GM20000 (cell line): ENCODE data around the gene HMGXB4.

ENCODE experiments used
- DNase-seq: peaks from one replicate; pipeline ENCODE4 v3.0.0; 2012; ENCODE audit warnings: low spot score
- CTCF ChIP-seq: IDR thresholded peaks from 2 replicates; pipeline ENCODE4 v1.5.1; 2012; ENCODE audit warnings: mild to moderate bottlenecking, control low read depth; ENCODE audit errors: extremely low read depth, missing control alignments

The HMGXB4 gene

GRCh38 chr22:35257002-35257320 lies 332 bp upstream of the HMGXB4 start:
- TF ChIP-seq CTCF = no peak
- DNase-seq = peak; percentile 14

GRCh38 chr22:35258191-35258988 lies 1.1 kb downstream of the HMGXB4 start:
- no peak for DNase-seq
- TF ChIP-seq CTCF = no peak

- TF ChIP-seq CTCF = no peak
- DNase-seq = no peak
Measured at GRCh38 chr22:35264986-35265385, 7.7 kb downstream of the HMGXB4 start.

GRCh38 chr22:35266277-35266676 lies 9.0 kb downstream of the HMGXB4 start:
- DNase-seq = no peak
- TF ChIP-seq CTCF = no peak

DNA sequence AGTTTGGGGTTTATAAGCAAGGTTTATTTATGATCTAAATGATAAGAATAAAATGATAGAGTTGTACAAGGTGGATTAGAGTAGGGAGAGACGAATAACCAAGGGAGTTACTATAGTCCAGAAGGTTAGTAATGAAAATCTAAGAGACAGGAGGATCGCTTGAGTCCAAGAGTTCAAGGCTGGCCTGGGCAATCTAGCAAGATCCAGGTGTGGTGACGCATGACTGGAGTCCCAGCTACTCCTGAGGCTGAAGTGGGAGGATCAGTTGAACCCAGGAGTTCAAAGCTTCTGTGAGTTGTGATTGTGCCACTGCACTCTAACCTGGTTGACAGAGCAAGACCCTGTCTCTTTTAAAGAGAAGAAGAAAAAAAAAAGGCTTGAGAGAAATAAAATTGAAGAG lies 12.3 kb downstream of the HMGXB4 start:
- no peak for DNase-seq
- no peak for TF ChIP-seq CTCF

DNA sequence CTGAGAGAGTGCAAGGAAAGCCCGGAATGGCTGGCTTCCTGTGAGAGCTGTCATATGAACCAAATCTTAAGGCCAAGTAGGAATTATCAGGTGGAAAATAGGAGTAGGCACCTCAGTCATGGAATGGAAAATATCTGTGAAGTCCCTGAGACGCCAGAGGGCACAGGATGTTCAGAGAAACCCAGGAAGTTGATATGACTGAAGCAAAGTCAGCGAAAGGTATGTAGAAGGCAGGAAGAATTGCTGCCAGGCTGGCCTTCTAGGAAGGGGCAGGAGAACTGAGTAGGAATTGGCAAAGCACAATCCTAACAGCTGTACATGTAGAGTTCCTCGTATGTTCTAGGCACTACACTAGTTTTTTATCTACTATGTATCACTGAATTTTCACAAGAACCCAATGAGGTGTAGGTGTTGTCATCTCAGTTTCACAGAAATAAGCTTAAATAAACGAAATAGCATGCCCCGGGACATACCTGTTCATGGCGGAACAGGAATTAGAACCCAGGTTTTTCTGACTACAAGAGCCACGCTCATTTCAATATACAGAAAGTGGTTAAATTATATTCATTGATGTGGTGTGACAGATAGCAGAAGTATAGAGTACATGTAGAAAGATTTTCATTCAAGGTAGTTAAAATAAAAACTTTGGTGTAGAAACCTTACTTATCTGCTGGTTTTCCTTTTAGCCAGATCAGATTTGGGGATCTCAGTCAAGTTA lies 17.0 kb downstream of the HMGXB4 start:
- TF ChIP-seq CTCF = no peak
- no peak for DNase-seq

DNA sequence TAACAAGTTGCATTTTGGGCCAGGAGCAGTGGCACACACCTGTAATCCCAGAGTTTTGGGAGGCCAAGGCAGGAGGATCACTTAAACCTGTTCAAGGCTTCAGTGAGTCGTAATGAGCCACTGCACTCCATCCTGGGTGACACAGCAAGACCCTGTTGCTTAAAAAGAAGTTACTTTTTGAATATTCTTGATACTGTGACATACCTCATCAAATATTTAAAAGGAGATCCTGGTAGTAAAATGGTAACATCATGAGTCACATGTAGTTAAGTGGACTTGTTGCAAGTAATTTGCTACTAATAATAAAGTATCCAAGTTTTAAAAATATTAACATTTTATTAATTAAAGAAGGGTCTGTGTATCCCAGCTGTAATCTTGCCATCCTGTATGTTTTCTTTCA lies 18.3 kb downstream of the HMGXB4 start:
- no peak for DNase-seq
- TF ChIP-seq CTCF = no peak
